ENCODE measurements around the gene ASB4.

- TF ChIP-seq POLR2A (IDR thresholded peaks at IDR 0.05) = no peak
- TF ChIP-seq CTCF (IDR thresholded peaks at IDR 0.05) = no peak
Observed at GRCh38 chr7:95493844-95494243, 8.1 kb downstream of the ASB4 start.

Data from adrenal gland (tissue), 5 donors.